Nephron (organoid): ENCODE data around the gene DVL3.

Experiments used
- H3K27ac Mint-ChIP-seq, 3 experiments: 2 replicates each; pipeline ENCODE4 v1.8.0; 2020; ENCODE audit warnings: mixed read lengths in 3 of 3, mild to moderate bottlenecking in 2 of 3, moderate library complexity in 1 of 3
- H3K27me3 Mint-ChIP-seq: 2 replicates; pipeline ENCODE4 v1.8.0; 2021; ENCODE audit warnings: low read depth, mild to moderate bottlenecking, moderate library complexity, mixed read lengths
- H3K36me3 Mint-ChIP-seq: 2 replicates; pipeline ENCODE4 v1.8.0; 2020; ENCODE audit warnings: low read depth, mixed read lengths
- H3K4me1 Mint-ChIP-seq: 2 replicates; pipeline ENCODE4 v1.8.0; 2020; ENCODE audit warnings: mixed read lengths
- H3K4me3 Mint-ChIP-seq, 3 experiments: 2 replicates each; pipeline ENCODE4 v1.8.0; 2020; ENCODE audit warnings: mild to moderate bottlenecking in 3 of 3, mixed read lengths in 3 of 3, moderate library complexity in 2 of 3
- H3K9me3 Mint-ChIP-seq: 2 replicates; pipeline ENCODE4 v1.8.0; 2020; ENCODE audit warnings: mixed read lengths
- TF ChIP-seq, protein P1 (sequence below), 3 experiments: fragments of 200-600 bp; sonication (generic); IDR thresholded peaks; one replicate each; pipeline ENCODE4 v1.5.0; 2021; ENCODE audit warnings: antibody characterized with exemption in 3 of 3; ENCODE audit not compliant: unreplicated experiment in 3 of 3

The DVL3 gene

DNA sequence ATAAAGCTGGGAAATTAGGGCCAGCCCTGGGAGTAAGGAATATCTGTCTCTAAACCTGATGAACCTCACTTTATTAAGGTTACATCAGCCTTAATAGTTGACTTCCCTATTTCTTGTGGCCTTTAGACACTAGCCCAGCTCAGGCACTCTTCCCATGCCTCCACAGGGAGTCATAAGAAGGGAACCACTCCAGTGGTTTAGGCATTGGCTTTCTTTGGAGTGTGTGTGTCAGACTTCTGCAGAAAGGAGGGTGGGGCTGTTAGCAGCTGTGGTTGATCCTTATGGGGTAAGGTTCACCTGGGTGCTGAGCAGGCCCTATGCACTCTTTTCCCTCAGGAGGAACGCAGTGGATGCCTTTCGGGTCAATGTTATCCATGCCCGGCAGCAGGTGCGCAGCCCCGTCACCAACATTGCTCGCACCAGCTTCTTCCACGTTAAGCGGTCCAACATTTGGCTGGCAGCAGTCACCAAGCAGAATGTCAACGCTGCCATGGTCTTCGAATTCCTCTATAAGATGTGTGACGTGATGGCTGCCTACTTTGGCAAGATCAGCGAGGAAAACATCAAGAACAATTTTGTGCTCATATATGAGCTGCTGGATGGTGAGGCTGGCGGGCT lies 23.5 kb downstream of the DVL3 start:
- no peaks in the 10 kb centered on the region for H3K27me3 Mint-ChIP-seq
- H3K36me3 Mint-ChIP-seq: peaks cover 58% of the 10 kb centered on the region
- TF ChIP-seq, protein P1, sequence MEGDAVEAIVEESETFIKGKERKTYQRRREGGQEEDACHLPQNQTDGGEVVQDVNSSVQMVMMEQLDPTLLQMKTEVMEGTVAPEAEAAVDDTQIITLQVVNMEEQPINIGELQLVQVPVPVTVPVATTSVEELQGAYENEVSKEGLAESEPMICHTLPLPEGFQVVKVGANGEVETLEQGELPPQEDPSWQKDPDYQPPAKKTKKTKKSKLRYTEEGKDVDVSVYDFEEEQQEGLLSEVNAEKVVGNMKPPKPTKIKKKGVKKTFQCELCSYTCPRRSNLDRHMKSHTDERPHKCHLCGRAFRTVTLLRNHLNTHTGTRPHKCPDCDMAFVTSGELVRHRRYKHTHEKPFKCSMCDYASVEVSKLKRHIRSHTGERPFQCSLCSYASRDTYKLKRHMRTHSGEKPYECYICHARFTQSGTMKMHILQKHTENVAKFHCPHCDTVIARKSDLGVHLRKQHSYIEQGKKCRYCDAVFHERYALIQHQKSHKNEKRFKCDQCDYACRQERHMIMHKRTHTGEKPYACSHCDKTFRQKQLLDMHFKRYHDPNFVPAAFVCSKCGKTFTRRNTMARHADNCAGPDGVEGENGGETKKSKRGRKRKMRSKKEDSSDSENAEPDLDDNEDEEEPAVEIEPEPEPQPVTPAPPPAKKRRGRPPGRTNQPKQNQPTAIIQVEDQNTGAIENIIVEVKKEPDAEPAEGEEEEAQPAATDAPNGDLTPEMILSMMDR (IDR thresholded peaks at IDR 0.05; ENCODE audit: unreplicated experiment in 3 of 3): no peak
- no peak overlapping the region for H3K27ac Mint-ChIP-seq
- peaks cover 40% of the 10 kb centered on the region for H3K4me1 Mint-ChIP-seq
- no peaks in the 10 kb centered on the region for H3K9me3 Mint-ChIP-seq
- peak overlapping the region; percentile 68 to 99 (median 94) for H3K4me3 Mint-ChIP-seq

GRCh38 chr3:184180165-184180564 lies 25.0 kb downstream of the DVL3 start:
- H3K9me3 Mint-ChIP-seq: no peaks in the 10 kb centered on the region
- H3K27ac Mint-ChIP-seq: no peak overlapping the region
- TF ChIP-seq, protein P1 (IDR thresholded peaks at IDR 0.05; ENCODE audit: unreplicated experiment in 3 of 3): no peak
- H3K27me3 Mint-ChIP-seq: no peaks in the 10 kb centered on the region
- peaks cover 69% of the 10 kb centered on the region for H3K36me3 Mint-ChIP-seq
- H3K4me1 Mint-ChIP-seq: peaks cover 34% of the 10 kb centered on the region
- H3K4me3 Mint-ChIP-seq: no peak overlapping the region

GRCh38 chr3:184181596-184181995 lies 26.4 kb downstream of the DVL3 start:
- no peaks in the 10 kb centered on the region for H3K9me3 Mint-ChIP-seq
- H3K4me3 Mint-ChIP-seq: no peak overlapping the region
- H3K4me1 Mint-ChIP-seq: peaks cover 30% of the 10 kb centered on the region
- no peak overlapping the region for H3K27ac Mint-ChIP-seq
- TF ChIP-seq, protein P1 (IDR thresholded peaks at IDR 0.05; ENCODE audit: unreplicated experiment in 3 of 3): no peak
- H3K36me3 Mint-ChIP-seq: peaks cover 68% of the 10 kb centered on the region
- H3K27me3 Mint-ChIP-seq: no peaks in the 10 kb centered on the region

DNA sequence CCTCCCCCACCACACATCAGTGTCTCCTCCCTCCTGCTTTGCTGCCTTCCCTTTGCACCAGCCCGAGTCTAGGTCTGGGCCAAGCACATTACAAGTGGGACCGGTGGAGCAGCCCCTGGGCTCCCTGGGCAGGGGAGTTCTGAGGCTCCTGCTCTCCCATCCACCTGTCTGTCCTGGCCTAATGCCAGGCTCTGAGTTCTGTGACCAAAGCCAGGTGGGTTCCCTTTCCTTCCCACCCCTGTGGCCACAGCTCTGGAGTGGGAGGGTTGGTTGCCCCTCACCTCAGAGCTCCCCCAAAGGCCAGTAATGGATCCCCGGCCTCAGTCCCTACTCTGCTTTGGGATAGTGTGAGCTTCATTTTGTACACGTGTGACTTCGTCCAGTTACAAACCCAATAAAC lies 28.5 kb downstream of the DVL3 start:
- no peaks in the 10 kb centered on the region for H3K9me3 Mint-ChIP-seq
- TF ChIP-seq, protein P1 (IDR thresholded peaks at IDR 0.05; ENCODE audit: unreplicated experiment in 3 of 3): no peak
- H3K4me1 Mint-ChIP-seq: peaks cover 29% of the 10 kb centered on the region
- H3K27me3 Mint-ChIP-seq: no peaks in the 10 kb centered on the region
- no peak overlapping the region for H3K27ac Mint-ChIP-seq
- H3K4me3 Mint-ChIP-seq: no peak overlapping the region
- H3K36me3 Mint-ChIP-seq: peaks cover 72% of the 10 kb centered on the region

GRCh38 chr3:184184546-184185230 lies 29.5 kb downstream of the DVL3 start:
- peaks cover 70% of the 10 kb centered on the region for H3K36me3 Mint-ChIP-seq
- TF ChIP-seq, protein P1 (IDR thresholded peaks at IDR 0.05; ENCODE audit: unreplicated experiment in 3 of 3): no peak
- peak overlapping the region; percentile 80 to 96 (median 93) for H3K27ac Mint-ChIP-seq
- peaks cover 29% of the 10 kb centered on the region for H3K4me1 Mint-ChIP-seq
- H3K4me3 Mint-ChIP-seq: peak overlapping the region; percentile 98 to 100 (median 98)
- no peaks in the 10 kb centered on the region for H3K27me3 Mint-ChIP-seq
- H3K9me3 Mint-ChIP-seq: no peaks in the 10 kb centered on the region
